8988T (cell line): ENCODE results near the gene ASB4.
"Not testable (repeated sequence)": the region's sequence is repeated elsewhere in the genome, so short reads cannot be mapped to it uniquely, and the experiment has no call there.

Experiments
- DNase-seq: peaks from one replicate; pipeline ENCODE4 v3.0.0; 2011

ASB4 gene

DNA sequence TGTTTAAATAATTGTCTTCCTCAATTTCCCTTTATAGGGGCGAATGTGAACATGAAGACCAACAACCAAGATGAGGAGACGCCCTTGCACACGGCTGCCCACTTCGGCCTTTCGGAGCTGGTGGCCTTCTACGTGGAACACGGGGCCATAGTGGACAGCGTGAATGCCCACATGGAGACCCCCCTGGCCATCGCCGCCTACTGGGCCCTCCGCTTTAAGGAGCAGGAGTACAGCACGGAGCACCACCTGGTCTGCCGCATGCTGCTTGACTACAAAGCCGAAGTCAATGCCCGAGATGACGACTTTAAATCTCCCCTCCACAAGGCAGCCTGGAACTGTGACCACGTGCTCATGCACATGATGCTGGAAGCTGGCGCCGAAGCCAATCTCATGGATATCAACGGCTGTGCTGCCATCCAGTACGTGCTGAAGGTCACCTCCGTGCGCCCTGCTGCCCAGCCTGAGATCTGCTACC, 42.1 kb downstream of the ASB4 start:
- no peak for DNase-seq

DNA sequence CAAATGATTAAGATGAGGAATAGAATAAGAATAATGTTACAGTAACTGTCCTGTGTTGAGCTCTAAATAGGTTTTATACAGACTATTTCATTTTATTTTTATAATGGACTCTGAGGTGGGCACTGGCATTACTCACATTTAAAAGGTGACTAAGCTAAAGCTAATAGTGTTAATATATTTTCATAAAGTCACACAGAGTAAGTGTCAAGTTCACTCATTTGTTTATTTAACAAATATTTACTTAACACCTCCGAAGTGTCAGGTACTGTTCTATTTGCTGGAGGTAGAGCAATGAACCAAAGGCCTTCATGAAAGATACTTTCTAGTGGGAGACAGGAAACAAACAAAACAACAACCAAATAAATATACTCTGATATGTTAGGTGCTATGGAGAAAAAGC, 44.0 kb downstream of the ASB4 start:
- no peak for DNase-seq

DNA sequence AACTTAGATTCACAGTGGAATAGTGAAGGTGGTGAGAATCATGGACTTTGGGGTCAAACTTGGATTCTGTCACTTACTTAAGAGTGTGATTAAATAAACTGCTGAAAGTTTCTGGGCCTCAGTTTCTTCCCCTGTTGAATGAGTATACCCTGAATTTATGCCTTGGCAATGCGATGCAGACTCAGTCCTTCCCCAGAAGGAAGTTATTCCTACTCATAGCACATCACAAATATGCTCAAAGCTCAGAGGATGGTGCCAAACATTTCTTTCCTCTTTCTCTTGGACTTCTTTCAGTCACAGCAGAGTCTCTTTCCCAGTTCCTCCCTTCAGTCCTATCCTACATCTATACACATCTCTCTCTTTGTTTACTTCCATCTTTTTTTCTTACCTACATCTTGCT, 45.1 kb downstream of the ASB4 start:
- DNase-seq: no peak

DNA sequence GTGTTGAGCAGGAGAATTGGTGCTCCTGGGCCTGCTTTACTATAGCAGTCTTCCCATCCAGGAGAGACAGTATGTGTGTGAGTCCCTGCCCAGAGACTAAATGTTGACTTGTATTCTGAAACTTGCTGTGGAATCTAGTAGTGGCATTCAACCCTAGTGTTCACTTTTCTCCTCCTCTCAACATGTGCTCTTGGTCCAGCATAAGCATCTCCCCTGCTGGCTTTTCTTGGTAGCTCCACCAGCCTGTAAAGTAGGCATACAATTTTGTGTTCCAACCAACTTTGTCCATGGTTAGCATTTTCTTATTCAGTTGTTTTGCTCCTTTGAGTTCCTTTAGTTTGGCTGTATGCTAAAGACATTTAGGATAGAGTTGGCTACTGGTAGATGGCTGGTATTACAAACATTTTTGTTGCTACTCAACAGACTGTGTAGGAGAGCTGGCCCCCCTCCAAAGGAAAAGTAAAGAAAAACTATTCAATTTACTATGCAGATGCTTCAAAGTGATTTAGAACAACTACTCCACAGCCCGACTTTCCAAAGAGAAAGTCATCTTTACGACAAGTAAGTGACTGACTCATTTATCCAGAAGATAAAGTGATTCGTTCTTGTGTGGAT, 46.0 kb downstream of the ASB4 start:
- DNase-seq: no peak

DNA sequence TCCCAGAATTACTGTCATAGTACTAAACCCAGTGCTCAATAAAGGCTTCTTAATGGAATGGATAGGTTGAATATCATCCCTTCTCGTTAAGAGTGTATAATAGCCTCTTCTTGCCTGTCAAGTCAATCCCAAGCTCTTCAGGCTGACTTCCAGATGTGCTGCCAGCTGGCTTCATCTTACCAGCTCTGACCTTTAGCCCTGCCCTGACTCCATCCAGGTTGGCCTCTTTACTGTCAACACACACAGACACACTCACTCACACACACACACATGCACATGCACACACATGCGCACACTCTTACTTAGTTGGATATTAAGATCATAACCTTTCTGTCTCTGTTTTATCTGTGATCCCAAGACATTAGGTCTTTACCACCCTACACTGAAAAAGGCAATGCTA, 49.1 kb downstream of the ASB4 start:
- DNase-seq: no peak

DNA sequence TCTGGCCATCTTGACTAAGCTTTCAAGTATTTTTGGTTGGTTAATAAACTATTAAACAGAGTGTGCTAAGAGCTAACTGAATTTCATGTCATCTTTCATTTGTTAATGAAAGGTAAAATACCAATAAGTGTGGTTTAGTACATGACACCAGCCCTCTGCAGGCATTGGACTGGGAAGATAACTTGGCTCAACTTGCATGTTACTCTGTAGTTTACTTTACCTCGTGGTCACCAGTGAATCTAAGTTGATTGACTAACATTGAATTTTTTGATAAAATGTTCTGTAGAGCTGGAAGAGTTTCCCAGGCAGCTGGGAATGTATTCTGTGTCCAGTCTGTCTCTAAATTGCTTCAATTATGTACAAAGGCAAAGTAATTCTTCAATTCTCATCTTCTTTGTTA, 49.9 kb downstream of the ASB4 start:
- DNase-seq: no peak

DNA sequence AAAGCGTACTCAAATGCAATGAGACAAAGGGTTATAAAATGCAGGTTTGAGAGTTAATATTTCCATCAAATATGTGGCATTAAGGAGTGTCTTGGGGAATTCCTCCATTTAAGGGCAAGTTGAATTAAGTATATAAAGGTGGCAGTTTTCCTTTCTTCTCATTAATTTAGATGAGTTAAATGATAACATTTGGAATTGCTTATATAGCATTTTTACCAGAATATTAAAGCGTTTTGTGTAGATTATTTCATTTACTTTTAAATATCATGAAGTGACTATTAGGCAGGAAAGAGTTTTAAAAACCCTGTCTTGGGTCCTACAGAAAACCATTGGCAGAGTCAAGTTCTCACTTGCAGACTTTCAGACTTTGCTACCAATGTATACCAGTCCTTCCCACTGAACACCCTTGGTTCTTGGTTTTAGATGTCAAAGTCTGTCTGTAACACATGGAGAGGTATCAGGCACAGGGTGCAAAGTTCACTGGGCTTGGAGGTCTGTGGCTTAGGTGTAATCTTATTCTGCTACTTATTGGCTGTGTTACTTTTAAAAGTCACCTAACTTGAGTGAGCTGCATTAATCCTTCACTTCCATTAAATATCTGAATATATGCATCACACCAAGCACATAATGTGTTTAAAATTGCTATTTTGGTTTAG, 51.0 kb downstream of the ASB4 start:
- no peak for DNase-seq

DNA sequence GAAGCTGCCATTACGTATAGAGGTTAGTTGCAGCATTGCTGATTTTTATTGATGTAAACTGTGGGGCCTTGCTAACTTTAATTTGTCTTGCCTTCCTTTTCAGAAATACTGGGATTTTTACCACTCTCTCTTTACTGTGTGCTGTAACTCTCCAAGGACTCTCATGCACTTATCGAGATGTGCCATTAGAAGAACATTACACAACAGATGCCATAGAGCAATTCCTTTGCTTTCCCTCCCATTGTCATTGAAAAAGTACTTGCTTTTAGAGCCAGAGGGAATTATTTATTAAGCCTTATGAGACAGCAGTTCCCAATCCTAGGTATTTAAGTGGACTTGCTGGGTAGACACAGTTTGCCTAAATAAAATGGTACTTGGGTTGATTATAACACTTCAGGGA, 51.7 kb downstream of the ASB4 start:
- DNase-seq: no peak

DNA sequence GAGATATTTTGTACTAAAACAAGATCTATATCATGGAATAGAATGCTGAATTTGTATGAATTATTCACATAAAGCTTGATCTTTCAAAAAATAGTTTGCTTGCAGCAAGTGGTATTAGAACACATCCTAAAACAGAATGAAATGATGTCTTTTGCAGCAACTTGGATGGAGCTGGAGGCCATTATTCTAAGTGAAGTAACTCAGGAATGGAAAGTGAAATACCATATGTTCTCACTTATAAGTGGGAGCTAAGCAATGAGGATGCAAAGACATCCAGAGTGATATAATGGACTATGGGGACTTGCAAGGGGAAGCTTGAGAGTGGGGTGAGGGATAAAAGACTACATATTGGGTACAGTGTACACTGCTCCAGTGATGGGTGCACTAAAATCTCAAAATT, 53.7 kb downstream of the ASB4 start:
- DNase-seq: no peak

DNA sequence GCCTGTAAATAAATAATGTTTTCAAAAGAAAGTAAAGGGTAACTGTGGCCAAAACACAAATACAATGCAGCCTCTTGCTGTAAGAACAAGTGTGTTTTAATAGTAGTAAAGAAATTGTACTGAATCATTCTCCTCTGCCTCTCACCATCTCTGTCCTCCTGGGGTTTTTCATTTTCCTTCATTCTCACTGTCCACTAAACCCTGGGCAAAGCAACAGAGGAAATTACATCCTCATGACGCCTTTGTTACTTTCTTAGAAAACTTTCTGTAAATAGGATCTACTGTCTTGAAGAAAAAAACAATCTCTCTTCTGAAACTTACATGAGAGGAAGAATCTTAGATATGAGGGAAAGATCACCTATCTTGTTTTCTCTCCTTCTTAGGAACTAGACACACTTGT, 54.6 kb downstream of the ASB4 start:
- DNase-seq: no peak

DNA sequence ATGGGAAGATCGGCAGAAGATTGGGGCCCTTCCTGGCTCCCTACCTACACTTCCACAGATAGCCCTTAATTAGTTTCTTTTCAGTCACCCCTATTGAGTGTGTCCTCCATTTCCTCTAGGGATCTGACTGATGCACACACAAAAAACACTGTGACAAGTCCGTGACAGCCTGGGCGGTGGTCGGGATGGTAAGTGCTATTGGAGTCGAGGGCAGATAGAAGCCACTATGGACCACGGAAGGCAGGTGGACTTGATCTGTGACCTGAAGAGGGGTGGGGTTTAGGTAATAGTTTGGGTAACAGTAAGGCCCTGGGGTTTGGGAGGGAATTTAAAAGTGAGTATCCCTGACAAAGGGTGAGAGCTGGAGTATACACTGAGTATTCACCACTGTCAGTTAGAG, 57.6 kb downstream of the ASB4 start:
- DNase-seq: no peak

DNA sequence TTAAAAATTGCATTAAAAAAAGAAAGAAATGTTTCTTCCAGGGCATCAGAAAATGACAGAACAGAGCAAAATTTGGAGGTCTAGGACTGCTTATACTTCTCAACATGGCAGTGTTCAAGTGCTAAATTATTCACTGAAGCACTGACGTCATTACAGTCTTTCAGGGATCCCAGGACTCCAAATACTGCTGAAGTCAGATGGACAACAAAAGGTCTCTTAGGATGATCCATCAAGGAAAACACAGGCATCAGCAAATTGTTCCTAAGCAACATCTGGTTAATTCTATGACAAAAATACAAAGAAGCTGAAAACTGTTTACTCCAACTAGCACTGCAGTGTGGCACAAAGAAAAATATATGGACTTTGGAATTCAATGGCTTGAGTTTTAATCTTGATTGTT, 58.4 kb downstream of the ASB4 start:
- no peak for DNase-seq

DNA sequence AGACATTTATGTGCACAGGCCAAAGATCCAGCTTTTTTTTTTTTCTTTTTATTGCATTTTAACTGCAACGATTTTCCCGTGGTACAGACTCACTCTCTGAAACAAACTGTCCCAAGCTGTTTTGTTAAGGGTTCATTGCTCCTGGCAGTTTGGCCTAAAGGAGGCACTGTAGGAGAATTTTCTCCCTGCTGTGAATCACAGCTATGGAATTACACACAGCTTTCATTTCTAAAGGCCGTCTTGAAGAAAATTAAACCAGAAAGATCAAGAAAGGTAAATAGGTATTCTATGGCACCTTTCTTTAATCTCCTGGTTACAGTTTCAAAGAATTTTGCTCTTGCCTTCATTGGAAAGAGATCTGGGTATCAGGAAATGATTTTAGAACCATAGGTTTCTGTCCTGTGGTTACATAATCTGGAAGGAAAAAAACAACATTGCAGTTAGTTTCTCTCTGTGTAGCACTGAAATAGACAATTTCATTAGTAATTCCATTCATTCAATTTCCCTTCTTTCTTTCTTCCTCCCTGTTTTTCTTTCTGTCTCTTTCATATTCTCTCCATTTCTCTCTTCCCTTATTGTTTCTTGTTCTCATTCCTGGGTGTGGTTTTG, 59.4 kb downstream of the ASB4 start:
- DNase-seq: no peak

DNA sequence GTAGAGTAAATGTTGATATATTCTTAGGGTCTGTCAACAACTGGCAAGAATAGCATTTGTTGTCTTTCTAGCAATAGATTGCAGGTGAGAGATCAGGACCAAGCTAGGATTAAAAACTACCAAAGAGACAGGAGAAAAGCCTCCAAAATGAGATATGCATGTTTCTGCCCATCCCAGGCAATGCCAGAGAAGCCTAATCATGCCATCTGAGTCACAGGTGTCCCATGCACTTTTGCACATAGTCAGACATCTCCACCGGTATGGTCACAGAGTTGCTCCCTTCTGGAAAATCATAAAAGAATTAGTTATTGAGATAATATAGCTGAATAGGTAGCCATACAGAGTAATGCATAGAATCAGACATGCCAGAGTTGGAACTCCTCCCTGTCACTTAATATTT, 59.9 kb downstream of the ASB4 start:
- DNase-seq: no peak

DNA sequence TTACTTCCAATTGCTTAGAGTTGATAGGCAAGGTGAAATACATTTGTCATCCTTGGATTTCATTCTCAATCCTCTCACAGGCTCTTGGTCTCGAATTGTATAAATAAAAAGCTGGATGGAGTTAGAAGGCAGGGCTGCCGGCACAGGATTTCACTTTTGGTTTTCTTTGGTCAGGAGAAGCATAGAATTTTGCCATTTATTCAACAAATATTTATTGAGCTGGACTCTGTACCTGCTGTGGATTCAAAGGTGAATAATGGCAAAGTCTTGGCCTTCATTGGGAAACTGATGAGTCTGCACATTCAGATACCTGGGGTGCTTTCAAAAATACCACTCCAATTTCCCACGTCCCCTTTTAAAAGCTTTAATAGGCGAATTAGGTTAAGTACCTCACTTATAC, 60.9 kb downstream of the ASB4 start:
- DNase-seq: no peak

DNA sequence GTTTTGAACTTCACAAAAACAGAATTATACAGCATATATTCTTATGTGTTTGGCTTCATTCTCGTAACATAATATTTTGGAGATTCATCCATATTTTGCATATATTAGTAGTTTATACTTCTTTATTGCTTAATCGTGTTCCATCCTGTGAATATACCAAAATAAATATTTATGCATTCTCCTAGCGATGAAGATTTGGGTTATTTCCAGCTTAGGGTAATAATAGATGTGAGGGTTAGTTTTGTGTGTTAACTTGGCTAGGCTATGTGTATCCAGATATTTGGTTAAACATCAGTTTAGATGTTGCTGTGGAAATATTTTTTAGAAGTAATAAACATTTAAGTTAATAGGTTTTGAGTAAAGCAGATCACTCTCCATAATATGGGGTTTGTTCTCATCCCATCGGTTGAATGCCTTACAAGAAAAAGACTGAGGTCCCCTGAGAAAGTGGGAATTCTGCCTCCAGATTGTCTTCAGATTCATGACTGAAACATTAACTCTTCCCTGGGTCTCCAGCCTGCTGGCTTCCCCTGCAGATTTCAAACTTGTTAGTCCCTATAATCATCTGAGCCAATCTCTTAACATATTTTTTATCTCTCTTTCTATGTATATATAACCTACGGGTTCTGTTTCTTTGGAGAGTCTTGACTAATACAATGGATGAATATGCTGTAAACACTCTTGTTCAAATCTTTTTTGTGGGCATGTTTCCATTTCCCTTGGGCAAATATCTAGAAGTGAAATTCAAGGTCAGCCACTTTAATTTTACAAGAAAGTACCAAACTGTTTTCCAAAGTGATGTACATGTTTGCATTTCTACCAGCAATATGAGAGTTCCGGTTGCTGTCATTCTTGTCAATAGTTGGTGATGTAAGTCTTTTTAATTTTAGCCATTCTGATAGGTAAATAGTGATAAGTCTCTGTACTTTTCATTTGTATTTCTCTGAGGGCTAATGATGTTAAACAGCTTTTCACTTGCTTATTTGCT, 61.9 kb downstream of the ASB4 start:
- no peak for DNase-seq

DNA sequence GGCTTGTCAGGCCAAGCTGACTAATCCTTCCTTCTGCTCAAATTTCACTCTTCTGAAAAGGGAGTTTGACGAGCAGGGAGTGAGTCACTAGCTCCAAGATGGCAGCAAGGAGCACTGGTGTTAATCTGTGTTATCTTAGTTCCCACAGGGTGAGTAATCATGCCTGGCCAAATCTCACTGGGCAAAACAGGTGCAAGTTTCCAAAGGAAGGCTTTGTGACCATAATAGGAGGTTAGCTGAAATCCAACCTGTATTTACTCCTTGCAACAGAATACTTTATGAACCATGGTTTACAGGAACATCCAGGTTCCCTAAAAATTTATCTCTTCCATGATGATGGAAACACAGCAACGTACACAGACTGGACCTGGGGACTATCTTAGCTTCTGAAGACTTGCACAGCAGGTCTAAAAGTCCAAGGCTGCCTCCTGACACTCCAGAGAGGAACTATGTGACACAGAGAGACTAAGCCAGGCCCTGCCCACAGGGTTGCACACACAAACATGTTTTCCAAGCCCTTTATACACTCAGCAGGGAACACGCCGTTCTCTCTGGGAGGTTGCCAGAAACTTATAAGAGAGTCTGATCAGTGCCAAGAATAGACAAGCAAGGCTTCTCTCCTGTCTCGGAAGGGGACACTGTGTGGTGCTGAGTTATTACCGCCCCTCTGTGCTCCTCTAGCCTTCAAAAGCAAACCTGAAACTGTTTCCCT, 64.2 kb downstream of the ASB4 start:
- DNase-seq: peak; percentile 61

DNA sequence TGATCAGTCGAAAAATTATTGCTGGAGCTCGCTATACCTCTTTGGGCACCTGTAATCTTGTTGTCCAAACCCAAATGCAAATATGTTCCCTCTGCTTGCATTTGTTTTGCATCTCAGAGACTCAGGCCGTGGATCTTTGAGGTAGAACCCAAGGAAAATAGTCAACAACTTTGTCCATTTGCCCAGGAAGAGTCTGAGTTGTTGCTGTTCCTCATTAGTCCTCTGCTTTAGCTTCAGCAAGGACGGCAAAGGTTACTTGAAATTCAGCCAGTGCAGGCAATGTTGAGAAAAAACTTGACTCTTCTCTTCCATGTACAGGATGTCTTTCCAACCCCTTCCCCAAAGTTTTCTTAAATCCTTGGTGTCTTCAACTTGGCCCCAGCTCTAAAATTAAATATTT, 64.8 kb downstream of the ASB4 start:
- no peak for DNase-seq

DNA sequence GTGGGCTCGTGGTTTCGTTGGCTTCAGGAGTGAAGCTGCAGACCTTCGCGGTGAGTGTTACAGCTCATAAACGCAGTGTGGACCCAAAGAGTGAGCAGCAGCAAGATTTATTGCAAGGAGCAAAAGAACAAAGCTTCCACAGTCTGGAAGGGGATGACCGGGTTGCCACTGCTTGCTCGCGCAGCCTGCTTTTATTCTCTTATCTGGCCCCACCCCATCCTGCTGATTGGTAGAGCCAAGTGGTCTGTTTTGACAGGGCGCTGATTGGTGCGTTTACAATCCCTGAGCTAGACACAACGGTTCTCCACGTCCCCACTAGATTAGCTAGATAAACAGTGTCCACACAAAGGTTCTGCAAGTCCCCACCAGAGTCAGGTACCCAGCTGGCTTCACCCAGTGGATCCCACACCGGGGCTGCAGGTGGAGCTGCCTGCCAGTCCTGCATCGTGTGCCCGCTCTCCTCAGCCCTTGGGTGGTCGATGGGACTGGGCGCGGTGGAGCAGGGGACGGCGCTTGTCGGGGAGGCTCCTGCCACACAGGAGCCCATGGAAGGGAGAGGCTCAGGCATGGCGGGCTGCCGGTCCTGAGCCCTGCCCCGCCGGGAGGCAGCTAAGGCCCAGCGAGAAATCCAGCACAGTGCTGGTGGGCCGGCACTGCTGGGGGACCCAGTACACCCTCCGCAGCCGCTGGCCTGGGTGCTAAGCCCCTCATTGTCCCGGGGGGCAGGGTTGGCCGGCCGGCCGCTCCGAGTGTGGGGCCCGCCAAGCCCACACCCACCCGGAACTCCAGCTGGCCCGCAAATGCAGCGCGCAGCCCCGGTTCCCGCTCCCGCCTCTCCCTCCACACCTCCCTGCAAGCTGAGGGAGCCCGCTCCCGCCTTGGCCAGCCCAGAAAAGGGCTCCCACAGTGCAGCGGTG, 66.5 kb downstream of the ASB4 start:
- not testable (repeated sequence) for DNase-seq

DNA sequence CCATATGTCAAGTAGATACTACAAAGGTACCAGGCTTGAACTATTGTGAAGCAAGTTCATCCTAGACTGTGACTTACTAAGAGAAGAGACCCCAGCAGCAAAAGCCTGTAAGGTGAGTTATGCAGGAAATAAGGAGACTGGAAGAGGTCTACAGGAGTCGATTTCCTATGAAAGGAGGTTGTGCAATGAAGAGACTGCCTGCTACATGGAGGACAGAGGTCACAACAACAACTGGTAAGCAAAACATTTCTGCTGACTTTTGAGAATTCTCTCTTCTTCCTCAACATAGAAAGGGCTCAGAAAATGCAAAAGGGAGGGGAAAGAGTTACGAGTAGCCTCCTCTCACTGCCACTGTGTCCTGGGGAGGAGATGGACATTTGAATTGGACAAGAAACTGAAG, 68.2 kb downstream of the ASB4 start:
- DNase-seq: no peak

DNA sequence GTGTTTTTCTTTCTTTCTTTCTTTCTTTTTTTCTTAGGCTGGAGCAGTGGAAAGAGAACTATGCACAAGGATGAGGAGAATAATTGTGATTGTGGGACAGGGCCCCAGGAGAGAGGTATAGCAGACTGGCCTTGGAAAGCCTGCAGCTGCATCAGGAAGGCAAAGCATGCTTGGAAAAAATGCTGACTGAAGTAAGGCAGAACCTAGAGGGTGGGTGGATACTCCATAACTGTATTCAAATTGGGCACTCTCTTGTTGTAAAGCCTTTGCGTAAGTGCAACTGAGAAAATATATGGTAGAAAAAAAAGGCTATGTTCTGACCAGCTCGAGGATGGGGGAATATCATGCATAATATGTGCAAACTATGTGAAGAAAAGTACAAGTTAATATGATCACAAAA, 71.0 kb downstream of the ASB4 start:
- no peak for DNase-seq

DNA sequence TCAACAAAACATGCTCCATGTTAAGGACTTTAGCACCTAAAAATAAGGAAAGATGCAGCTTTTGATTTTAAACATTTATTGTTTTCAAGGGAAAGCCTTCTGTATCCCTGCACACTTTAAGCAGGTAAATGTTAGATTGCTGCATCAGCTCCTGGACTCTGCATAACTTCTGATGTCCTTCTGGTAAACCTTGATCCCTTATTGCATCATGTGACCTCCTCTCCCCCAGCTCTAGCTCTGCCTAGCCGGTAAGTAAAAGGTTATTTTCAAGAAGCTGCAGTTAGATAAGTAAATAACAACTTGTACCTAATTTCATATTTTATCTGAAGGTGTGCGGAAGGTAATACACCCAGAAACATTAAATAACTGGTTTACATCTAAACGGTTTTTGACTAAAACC, 73.1 kb downstream of the ASB4 start:
- no peak for DNase-seq
